HCT116 (cell line): ENCODE measurements around the gene TCF19.

ENCODE experiments used
- CTCF ChIP-seq, 3 experiments: fragments of 200-600 bp in 1 of 3; sonication (generic) in 1 of 3; IDR thresholded peaks in 2 of 3; conservative IDR thresholded peaks in 1 of 3; 2 replicates each; pipeline ENCODE4 v1.5.1; 2012 to 2017; ENCODE audit warnings: low read depth in 2 of 3, low read length in 2 of 3, antibody characterized with exemption in 1 of 3, borderline replicate concordance in 1 of 3, control low read depth in 1 of 3, mild to moderate bottlenecking in 1 of 3, mixed read lengths in 1 of 3, mixed run types in 1 of 3, moderate library complexity in 1 of 3; ENCODE audit not compliant: insufficient read depth in 1 of 3
- MAX ChIP-seq: IDR thresholded peaks from 2 replicates; pipeline ENCODE4 v1.6.1; 2012
- POLR2A ChIP-seq: IDR thresholded peaks from 2 replicates; pipeline ENCODE4 v1.7.0; 2011; ENCODE audit warnings: borderline replicate concordance; ENCODE audit not compliant: insufficient read depth, insufficient read length; ENCODE audit errors: extremely low read depth

DNA sequence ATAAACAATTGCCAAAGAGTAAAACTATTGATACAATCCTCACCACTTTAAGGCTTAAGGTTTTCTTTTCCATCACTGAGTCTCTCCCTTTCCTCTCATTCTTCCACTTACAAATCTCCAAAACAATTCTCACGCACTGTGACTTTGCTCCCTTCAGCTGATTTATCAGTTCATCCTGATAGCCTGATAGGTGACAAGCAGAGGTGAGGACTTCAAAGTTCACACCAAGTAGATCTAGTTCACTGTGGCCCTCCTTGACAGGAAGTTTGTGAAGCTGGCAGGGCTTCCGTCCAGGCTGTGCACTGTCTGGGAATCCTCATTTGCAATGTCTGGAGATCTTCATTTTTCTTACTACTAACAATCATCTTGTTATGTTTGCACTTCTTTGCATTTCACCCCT, 47.2 kb downstream of the TCF19 start:
- TF ChIP-seq MAX (no peak), POLR2A (no peak), CTCF (IDR thresholded peaks at IDR 0.05 in 2 of 3, conservative IDR thresholded peaks at IDR 0.05 in 1 of 3; ENCODE audit: borderline replicate concordance in 1 of 3, insufficient read depth in 1 of 3, low read depth in 2 of 3, low read length in 2 of 3) (no peak)
